Karpas-422 (cell line): ENCODE measurements around the gene OR10A4. TPM values are rescaled to one million over a fixed set of nuclear protein-coding genes. Genes with fewer than 3 reads are reported as not detected.
"Not testable (repeated sequence)": the region's sequence is repeated elsewhere in the genome, so short reads cannot be mapped to it uniquely, and the experiment has no call there.

Source experiments
- DNase-seq: peaks from one replicate; pipeline ENCODE4 v3.0.0-alpha.2; 2015
- H2AFZ ChIP-seq: fragments of 200-600 bp; sonication (generic); 2 replicates; pipeline ENCODE4 v1.6.1; 2014; ENCODE audit warnings: antibody characterized with exemption, low read length, mixed read lengths
- H3K27ac ChIP-seq: fragments of 200-600 bp; sonication (generic); 2 replicates; pipeline ENCODE4 v1.5.1; 2014; ENCODE audit warnings: mild to moderate bottlenecking, low read length, moderate library complexity
- H3K27me3 ChIP-seq: fragments of 200-600 bp; sonication (generic); 2 replicates; pipeline ENCODE4 v1.6.1; 2014; ENCODE audit warnings: low read length, mixed read lengths
- H3K36me3 ChIP-seq: fragments of 200-600 bp; sonication (generic); 2 replicates; pipeline ENCODE4 v1.6.1; 2014; ENCODE audit warnings: low read length, mixed read lengths; ENCODE audit not compliant: insufficient read depth
- H3K4me1 ChIP-seq: fragments of 200-600 bp; sonication (generic); 2 replicates; pipeline ENCODE4 v1.6.1; 2014; ENCODE audit warnings: mild to moderate bottlenecking, low read length, mixed read lengths
- H3K4me2 ChIP-seq: fragments of 200-600 bp; sonication (generic); 2 replicates; pipeline ENCODE4 v1.6.1; 2014; ENCODE audit warnings: low read length, low read depth, mild to moderate bottlenecking; ENCODE audit not compliant: poor library complexity, severe bottlenecking
- H3K4me3 ChIP-seq: fragments of 200-600 bp; sonication (generic); 2 replicates; pipeline ENCODE4 v1.5.1; 2014; ENCODE audit warnings: mild to moderate bottlenecking, antibody characterized with exemption, low read length, mixed read lengths
- H3K79me2 ChIP-seq: fragments of 200-600 bp; sonication (generic); 2 replicates; pipeline ENCODE4 v1.6.1; 2014; ENCODE audit warnings: mild to moderate bottlenecking, low read length, mixed read lengths
- H3K9ac ChIP-seq: fragments of 200-600 bp; sonication (generic); 2 replicates; pipeline ENCODE4 v1.6.0; 2014; ENCODE audit warnings: low read length
- H3K9me2 ChIP-seq: fragments of 200-600 bp; sonication (generic), shearing (Covaris generic); replicated peaks from 2 replicates; pipeline ENCODE4 v1.6.0; 2014; ENCODE audit warnings: mild to moderate bottlenecking, low read length, moderate library complexity; ENCODE audit not compliant: insufficient read depth
- H3K9me3 ChIP-seq: fragments of 300-700, 200-600 bp; sonication (generic); 2 replicates; pipeline ENCODE4 v1.6.1; 2014; ENCODE audit warnings: low read length, mixed read lengths
- H4K20me1 ChIP-seq: fragments of 200-600 bp; sonication (generic); 2 replicates; pipeline ENCODE4 v1.6.1; 2014; ENCODE audit warnings: mild to moderate bottlenecking, antibody characterized with exemption, low read length, low read depth; ENCODE audit not compliant: insufficient read depth
- total RNA-seq: library from RNA; depleted of rRNA; stranded (reverse); fragments of >200 nt; shearing (Covaris generic); gene quantifications from 2 replicates; pipeline ENCODE4 v1.2.3, GENCODE V29; 2014; ENCODE audit warnings: low replicate concordance

Gene OR10A4
- total RNA-seq, 1 experiment from 2014 or later = not detected

DNA sequence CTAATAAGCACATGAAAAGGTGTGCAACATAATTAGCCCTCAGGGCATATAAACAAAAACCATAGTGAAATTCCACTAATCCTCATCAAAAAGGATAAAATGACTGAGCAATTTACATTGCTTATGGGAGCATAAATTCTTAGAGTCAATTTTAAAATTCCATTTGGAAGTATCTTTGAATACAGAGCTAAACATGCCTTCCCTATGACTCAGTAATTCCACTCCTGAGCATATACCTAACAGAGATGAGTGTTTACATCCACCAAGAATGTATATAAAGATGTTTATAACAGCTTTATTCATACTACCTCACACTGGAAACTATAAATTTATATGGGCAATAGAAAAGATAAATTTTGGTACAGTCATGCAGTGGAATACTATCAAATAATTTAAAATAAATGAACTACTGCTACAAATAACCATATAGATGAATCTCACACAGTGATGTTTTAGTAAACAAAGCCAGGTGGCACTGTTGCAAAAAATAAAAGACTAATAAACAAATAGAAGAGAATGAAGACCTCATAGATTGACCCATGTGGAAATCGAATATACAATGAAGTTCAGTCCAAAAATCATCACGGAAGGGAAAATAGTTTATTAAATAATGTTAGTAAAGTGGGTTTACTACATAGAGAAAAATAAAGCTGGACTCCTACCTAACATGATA lies 24.0 kb downstream of the OR10A4 start:
- Histone ChIP-seq H3K9ac (no peak overlapping the region), H3K4me2 (no peak overlapping the region), H3K9me2 (no peaks in the 10 kb centered on the region), H3K36me3 (no peaks in the 10 kb centered on the region), H3K4me3 (no peak overlapping the region), H3K27ac (no peak overlapping the region), H3K27me3 (no peaks in the 10 kb centered on the region), H2AFZ (no peak overlapping the region), H3K79me2 (no peaks in the 10 kb centered on the region), H3K9me3 (no peaks in the 10 kb centered on the region), H4K20me1 (no peaks in the 10 kb centered on the region), H3K4me1 (no peaks in the 10 kb centered on the region)
- no peak for DNase-seq

- not testable (repeated sequence) for H2AFZ ChIP-seq, H3K9ac ChIP-seq, H3K9me2 ChIP-seq, H3K4me3 ChIP-seq, DNase-seq, H3K36me3 ChIP-seq, H3K27ac ChIP-seq, H4K20me1 ChIP-seq, H3K27me3 ChIP-seq, H3K9me3 ChIP-seq, H3K4me1 ChIP-seq, H3K79me2 ChIP-seq, H3K4me2 ChIP-seq
These were observed 28.4 kb downstream of the OR10A4 start for GRCh38 chr11:6904804-6905203.

DNA sequence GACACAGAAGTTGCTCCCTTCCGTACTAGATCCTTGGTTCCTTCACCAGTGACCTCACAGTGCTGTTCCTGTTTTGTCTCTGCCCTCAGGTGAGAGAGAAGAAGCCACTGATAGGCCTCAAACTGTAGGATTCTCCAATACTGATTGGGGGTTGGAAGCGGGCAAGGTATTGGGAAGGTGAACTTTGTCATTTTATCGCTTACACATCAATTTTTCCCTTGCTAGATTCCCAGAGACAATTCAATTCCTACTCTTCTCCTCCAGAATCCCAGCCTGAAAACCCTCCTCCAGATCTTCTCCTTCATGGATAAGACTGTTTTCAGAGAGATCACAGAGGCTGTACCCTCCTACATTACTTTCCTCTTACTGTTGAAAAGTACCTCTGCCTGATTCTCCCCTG lies 35.0 kb downstream of the OR10A4 start:
- Histone ChIP-seq H3K27me3 (no peaks in the 10 kb centered on the region), H3K79me2 (no peaks in the 10 kb centered on the region), H3K4me3 (no peak overlapping the region), H3K9me2 (no peaks in the 10 kb centered on the region), H3K27ac (no peak overlapping the region), H3K36me3 (no peaks in the 10 kb centered on the region), H2AFZ (no peak overlapping the region), H3K9ac (no peak overlapping the region), H3K4me2 (no peak overlapping the region), H3K4me1 (no peaks in the 10 kb centered on the region), H4K20me1 (no peaks in the 10 kb centered on the region), H3K9me3 (no peaks in the 10 kb centered on the region)
- no peak for DNase-seq

DNA sequence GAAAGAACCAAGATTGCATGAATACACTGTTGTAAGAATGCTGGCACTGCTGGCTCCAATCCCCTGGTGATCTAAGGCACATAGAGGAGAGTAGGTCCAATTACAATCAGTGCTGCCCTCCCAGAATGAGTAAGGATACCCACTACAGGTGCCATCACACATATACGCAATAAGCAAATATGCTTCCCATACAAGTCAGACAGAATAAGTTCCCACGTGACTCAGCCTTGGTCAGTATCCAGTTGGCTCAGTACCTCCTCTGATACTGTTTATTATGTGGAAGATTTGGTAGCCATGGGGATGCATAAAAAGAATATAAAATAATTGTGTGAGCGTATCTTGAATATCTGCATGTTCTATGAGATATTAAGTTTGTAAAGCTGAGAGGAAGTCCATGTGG lies 35.5 kb downstream of the OR10A4 start:
- Histone ChIP-seq H2AFZ (no peak overlapping the region), H3K9me3 (no peaks in the 10 kb centered on the region), H4K20me1 (no peaks in the 10 kb centered on the region), H3K9me2 (no peaks in the 10 kb centered on the region), H3K4me2 (no peak overlapping the region), H3K27ac (no peak overlapping the region), H3K9ac (no peak overlapping the region), H3K36me3 (no peaks in the 10 kb centered on the region), H3K27me3 (no peaks in the 10 kb centered on the region), H3K79me2 (no peaks in the 10 kb centered on the region), H3K4me1 (no peaks in the 10 kb centered on the region), H3K4me3 (no peak overlapping the region)
- no peak for DNase-seq

GRCh38 chr11:6919698-6920097 lies 43.3 kb downstream of the OR10A4 start:
- Histone ChIP-seq H3K27me3 (no peaks in the 10 kb centered on the region), H3K9ac (no peak overlapping the region), H3K4me2 (no peak overlapping the region), H3K79me2 (no peaks in the 10 kb centered on the region), H3K4me3 (no peak overlapping the region), H3K36me3 (no peaks in the 10 kb centered on the region), H3K9me3 (no peaks in the 10 kb centered on the region), H3K27ac (no peak overlapping the region), H3K9me2 (no peaks in the 10 kb centered on the region), H2AFZ (no peak overlapping the region), H4K20me1 (no peaks in the 10 kb centered on the region), H3K4me1 (no peaks in the 10 kb centered on the region)
- DNase-seq = no peak

DNA sequence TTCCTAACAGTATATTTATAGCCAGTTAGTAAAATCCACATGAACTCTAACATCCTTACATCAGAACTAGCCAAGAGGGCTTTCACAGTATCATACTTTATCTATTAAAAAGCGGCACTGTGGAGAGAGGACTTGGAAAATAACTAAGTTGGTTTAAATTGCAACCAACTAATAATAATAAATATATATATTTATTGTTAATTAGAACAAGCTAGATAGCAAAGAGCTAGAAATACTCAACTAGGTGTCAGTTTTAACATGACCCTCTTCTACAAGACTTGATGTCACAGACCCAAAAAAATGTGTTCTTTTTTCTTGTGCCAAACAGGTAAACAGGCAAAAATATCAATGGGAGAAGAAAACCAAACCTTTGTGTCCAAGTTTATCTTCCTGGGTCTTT lies 44.3 kb downstream of the OR10A4 start, which contains the start of gene OR2D3:
OR2D3 (plus strand) TSS at position 301 of the 400 bp plus-strand sequence; CDS start at position 301, 0 bp downstream.
- peaks cover 3% of the 10 kb centered on the region for H3K4me1 ChIP-seq
- no peak within 1 kb of the TSS for H2AFZ ChIP-seq
- H3K9me2 ChIP-seq = no peaks in the 10 kb centered on the region
- no peak within 1 kb of the TSS for H3K27ac ChIP-seq
- H3K9me3 ChIP-seq = no peaks in the 10 kb centered on the region
- no peak within 1 kb of the TSS for H3K9ac ChIP-seq
- H4K20me1 ChIP-seq = no peaks in the 10 kb centered on the region
- no peaks in the 10 kb centered on the region for H3K27me3 ChIP-seq
- no peaks in the 10 kb centered on the region for H3K36me3 ChIP-seq
- H3K79me2 ChIP-seq = no peaks in the 10 kb centered on the region
- no peak within 1 kb of the TSS for H3K4me2 ChIP-seq
- no peak within 1 kb of the TSS for H3K4me3 ChIP-seq
- no peak for DNase-seq

DNA sequence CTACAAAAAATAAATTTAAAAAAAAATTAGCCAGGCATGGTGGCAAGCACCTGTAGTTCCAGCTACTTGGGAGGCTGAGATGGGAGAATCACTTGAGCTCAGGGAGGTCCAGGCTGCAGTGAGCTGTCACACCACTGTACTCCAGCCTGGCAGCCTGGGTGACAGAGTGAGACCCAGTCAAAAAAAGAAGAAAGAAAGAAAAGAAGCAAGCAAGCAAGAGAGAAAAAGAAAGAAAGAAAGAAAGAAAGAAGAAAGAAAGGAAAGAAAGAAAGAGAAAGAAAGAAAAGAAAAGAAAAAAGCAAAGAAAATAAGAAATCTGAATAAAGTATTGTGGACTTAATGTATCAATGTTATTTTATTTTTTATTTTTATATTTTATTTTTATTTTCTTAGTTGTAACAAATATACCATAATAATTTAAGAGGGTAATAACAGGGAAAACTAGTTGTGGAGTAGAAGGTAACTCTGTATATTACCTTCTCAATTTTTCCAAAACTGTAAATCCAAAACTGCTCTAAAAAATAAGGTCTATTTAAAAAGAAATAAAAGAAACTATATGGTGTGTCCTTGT lies 48.7 kb downstream of the OR10A4 start:
- Histone ChIP-seq H3K4me2 (no peak overlapping the region), H3K9ac (no peak overlapping the region)

GRCh38 chr11:6925636-6926207 lies 49.3 kb downstream of the OR10A4 start:
- Histone ChIP-seq H2AFZ (peak overlapping the region; percentile 98; the same call in 1 of the 2 replicates), H3K9me3 (no peaks in the 10 kb centered on the region), H3K27me3 (no peaks in the 10 kb centered on the region), H3K4me2 (peak overlapping the region; percentile 80), H3K27ac (no peak overlapping the region), H3K9me2 (no peaks in the 10 kb centered on the region), H3K4me3 (peak overlapping the region; percentile 87), H3K9ac (peak overlapping the region; percentile 86), H3K79me2 (peaks cover 20% of the 10 kb centered on the region), H3K36me3 (peaks cover 14% of the 10 kb centered on the region), H3K4me1 (peaks cover 25% of the 10 kb centered on the region), H4K20me1 (no peaks in the 10 kb centered on the region)
- peak; percentile 39 for DNase-seq

More for the DNA sequence above, 48.7 kb downstream of the OR10A4 start:
- no peak for DNase-seq
- Histone ChIP-seq H3K4me1 (peaks cover 25% of the 10 kb centered on the region), H3K79me2 (peaks cover 17% of the 10 kb centered on the region), H3K36me3 (peaks cover 11% of the 10 kb centered on the region; the same call in 1 of the 2 replicates), H2AFZ (no peak overlapping the region), H3K27me3 (no peaks in the 10 kb centered on the region), H3K27ac (no peak overlapping the region), H3K4me3 (no peak overlapping the region), H3K9me3 (no peaks in the 10 kb centered on the region), H3K9me2 (no peaks in the 10 kb centered on the region), H4K20me1 (no peaks in the 10 kb centered on the region)
